GM23248 (cell line): ENCODE measurements around the gene MMP28. TPM values are rescaled to one million over a fixed set of nuclear protein-coding genes. Genes with fewer than 3 reads are reported as not detected.
A peak's percentile ranks its signal among the peaks of the same experiment; 100 is the strongest.

ENCODE experiments used
- DNase-seq: peaks from one replicate; pipeline ENCODE4 v3.0.0-alpha.2; 2015
- H2AFZ ChIP-seq: fragments of 200-600 bp; sonication (generic); 2 replicates; pipeline ENCODE4 v1.6.1; 2016; ENCODE audit warnings: antibody characterized with exemption
- H3F3A ChIP-seq: fragments of 200-600 bp; sonication (generic); 2 replicates; pipeline ENCODE4 v1.6.1; 2016; ENCODE audit warnings: mild to moderate bottlenecking, antibody characterized with exemption, mixed run types; ENCODE audit not compliant: insufficient read depth
- H3K27ac ChIP-seq: fragments of 200-600 bp; sonication (generic); 2 replicates; pipeline ENCODE4 v1.5.1; 2016; ENCODE audit warnings: mild to moderate bottlenecking
- H3K27me3 ChIP-seq: fragments of 200-600 bp; sonication (generic); replicated peaks from 2 replicates; pipeline ENCODE4 v1.6.1; 2016; ENCODE audit warnings: mild to moderate bottlenecking; ENCODE audit not compliant: insufficient read depth
- H3K36me3 ChIP-seq: fragments of 200-600 bp; sonication (generic); 2 replicates; pipeline ENCODE4 v1.6.1; 2016; ENCODE audit warnings: low read depth, mild to moderate bottlenecking
- H3K4me1 ChIP-seq: fragments of 200-600 bp; sonication (generic); 2 replicates; pipeline ENCODE4 v1.6.1; 2016; ENCODE audit warnings: mild to moderate bottlenecking; ENCODE audit not compliant: insufficient read depth
- H3K4me2 ChIP-seq: fragments of 200-600 bp; sonication (generic); one replicate; pipeline ENCODE4 v1.6.1; 2016; ENCODE audit warnings: mild to moderate bottlenecking; ENCODE audit not compliant: unreplicated experiment
- H3K4me3 ChIP-seq: fragments of 200-600 bp; sonication (generic); 2 replicates; pipeline ENCODE4 v1.5.1; 2016; ENCODE audit warnings: mild to moderate bottlenecking
- H3K79me2 ChIP-seq: fragments of 200-600 bp; sonication (generic); 2 replicates; pipeline ENCODE4 v1.6.1; 2016; ENCODE audit warnings: mild to moderate bottlenecking; ENCODE audit not compliant: insufficient read depth
- H3K9ac ChIP-seq: fragments of 200-600 bp; sonication (generic); 2 replicates; pipeline ENCODE4 v1.6.1; 2016; ENCODE audit warnings: mild to moderate bottlenecking
- H3K9me2 ChIP-seq: fragments of 200-600 bp; sonication (generic); 2 replicates; pipeline ENCODE4 v1.6.1; 2016; ENCODE audit warnings: mixed run types, mild to moderate bottlenecking, moderate library complexity; ENCODE audit not compliant: insufficient read depth
- H3K9me3 ChIP-seq: fragments of 200-600 bp; sonication (generic); one replicate; pipeline ENCODE4 v1.6.1; 2017; ENCODE audit warnings: low read depth
- H4K20me1 ChIP-seq: fragments of 200-600 bp; sonication (generic); 2 replicates; pipeline ENCODE4 v1.6.0; 2016; ENCODE audit not compliant: insufficient read depth
- EZH2 ChIP-seq: fragments of 200-600 bp; sonication (generic); IDR thresholded peaks from 2 replicates; pipeline ENCODE4 v1.6.1; 2018; ENCODE audit warnings: antibody characterized with exemption, mild to moderate bottlenecking; ENCODE audit not compliant: insufficient read depth, poor library complexity, severe bottlenecking
- EZH2phosphoT487 ChIP-seq: fragments of 200-600 bp; sonication (generic); IDR thresholded peaks from 2 replicates; pipeline ENCODE4 v1.6.1; 2018; ENCODE audit warnings: antibody characterized with exemption, moderate library complexity, mild to moderate bottlenecking, low read depth; ENCODE audit not compliant: insufficient read depth
- WGBS, 2 experiments: methylation state at CpG; one replicate each; pipeline ENCODE4 v1.1.6; 2015 to 2017; ENCODE audit warnings: low lambda C conversion rate in 2 of 2, low coverage in 1 of 2; ENCODE audit errors: missing lambda C conversion rate in 2 of 2; 5-methylcytosine and 5-hydroxymethylcytosine counted together
- in situ Hi-C: fragments of 300-500 bp; cut with MboI; formaldehyde crosslinking; loops from 2 replicates; pipeline ENCODE4 v1.15.0; 2020
- polyA plus RNA-seq: library from polyadenylated mRNA; unstranded; fragments of >200 nt; fragmentation: Nextera tagmentation; extraction: Ambion mirVana; gene quantifications from 2 replicates; pipeline ENCODE4 v1.2.1, GENCODE V29; 2016
- total RNA-seq: library from RNA; depleted of rRNA; stranded (reverse); fragments of >200 nt; shearing (Covaris generic); gene quantifications from 2 replicates; pipeline ENCODE4 v1.2.3, GENCODE V29; 2014

MMP28 gene
- total and polyA plus RNA-seq, 2 experiments from 2014 or later, result not detected

DNA sequence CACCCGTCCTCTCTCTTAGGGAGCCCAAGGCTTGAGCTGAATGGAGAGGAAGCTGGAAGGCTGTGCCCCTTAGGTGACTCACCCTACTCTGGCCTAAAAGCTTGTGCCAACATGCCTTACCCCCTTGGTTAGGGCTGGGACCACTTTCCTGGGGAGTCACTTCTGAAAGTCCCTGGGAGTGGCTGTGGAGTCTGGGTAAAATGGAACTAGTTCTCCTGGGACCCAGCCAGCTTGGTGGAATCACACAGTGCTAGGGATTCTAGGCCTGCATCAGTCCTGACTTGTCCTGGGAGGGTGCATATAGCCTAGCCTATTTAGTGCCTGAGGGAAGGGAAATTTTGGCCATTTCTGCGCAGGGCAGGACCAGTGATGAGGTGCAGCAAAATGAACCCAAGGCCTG, 10.5 kb downstream of the MMP28 start:
- Histone ChIP-seq H3K4me3 (no peak overlapping the region), H4K20me1 (no peaks in the 10 kb centered on the region), H3K9ac (no peak overlapping the region), H2AFZ (no peak overlapping the region), H3K27me3 (peaks cover 18% of the 10 kb centered on the region), H3K4me2 (no peak overlapping the region), H3K36me3 (no peaks in the 10 kb centered on the region), H3K79me2 (no peaks in the 10 kb centered on the region), H3K4me1 (peaks cover 40% of the 10 kb centered on the region), H3F3A (peaks cover 25% of the 10 kb centered on the region), H3K9me2 (no peaks in the 10 kb centered on the region), H3K9me3 (no peaks in the 10 kb centered on the region), H3K27ac (no peak overlapping the region)
- DNase-seq, result no peak
- WGBS, 2 experiments, result 92 to 94% methylated on average over 2 of the region's 2 CpGs
- TF ChIP-seq EZH2 (no peak), EZH2phosphoT487 (no peak)
- in situ Hi-C loops, result no loop called here

DNA sequence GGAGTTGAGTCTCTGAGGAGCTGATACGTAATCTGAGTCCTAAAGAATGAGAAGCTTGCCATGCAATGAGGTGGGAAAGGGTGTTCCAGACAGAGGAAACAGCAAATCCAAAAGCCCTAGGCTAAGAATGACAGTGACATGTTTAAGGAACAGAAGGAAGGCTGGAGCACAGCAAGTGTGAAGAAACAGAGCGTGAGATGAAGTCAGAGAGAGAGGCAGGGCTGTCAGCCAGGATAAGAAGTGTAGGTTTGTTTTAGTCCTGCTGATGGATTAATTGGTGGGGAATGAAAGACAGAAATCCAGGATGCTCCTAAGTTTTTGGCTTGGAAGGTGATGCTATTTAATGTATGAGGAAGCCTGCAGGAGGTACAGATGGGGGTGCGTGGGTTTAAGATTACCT, 14.5 kb downstream of the MMP28 start:
- in situ Hi-C loops, result no loop called here
- Histone ChIP-seq H3K4me2 (no peak overlapping the region), H3K27ac (no peak overlapping the region), H3K79me2 (no peaks in the 10 kb centered on the region), H3F3A (peaks cover 14% of the 10 kb centered on the region), H3K36me3 (no peaks in the 10 kb centered on the region), H4K20me1 (no peaks in the 10 kb centered on the region), H3K9me2 (no peaks in the 10 kb centered on the region), H2AFZ (no peak overlapping the region), H3K9me3 (no peaks in the 10 kb centered on the region), H3K4me3 (no peak overlapping the region), H3K4me1 (peaks cover 25% of the 10 kb centered on the region), H3K9ac (no peak overlapping the region), H3K27me3 (peaks cover 22% of the 10 kb centered on the region)
- TF ChIP-seq EZH2phosphoT487 (no peak), EZH2 (no peak)
- 16 to 19% methylated on average over 3 of the region's 3 CpGs for WGBS, 2 experiments
- DNase-seq, result peak; percentile 27

DNA sequence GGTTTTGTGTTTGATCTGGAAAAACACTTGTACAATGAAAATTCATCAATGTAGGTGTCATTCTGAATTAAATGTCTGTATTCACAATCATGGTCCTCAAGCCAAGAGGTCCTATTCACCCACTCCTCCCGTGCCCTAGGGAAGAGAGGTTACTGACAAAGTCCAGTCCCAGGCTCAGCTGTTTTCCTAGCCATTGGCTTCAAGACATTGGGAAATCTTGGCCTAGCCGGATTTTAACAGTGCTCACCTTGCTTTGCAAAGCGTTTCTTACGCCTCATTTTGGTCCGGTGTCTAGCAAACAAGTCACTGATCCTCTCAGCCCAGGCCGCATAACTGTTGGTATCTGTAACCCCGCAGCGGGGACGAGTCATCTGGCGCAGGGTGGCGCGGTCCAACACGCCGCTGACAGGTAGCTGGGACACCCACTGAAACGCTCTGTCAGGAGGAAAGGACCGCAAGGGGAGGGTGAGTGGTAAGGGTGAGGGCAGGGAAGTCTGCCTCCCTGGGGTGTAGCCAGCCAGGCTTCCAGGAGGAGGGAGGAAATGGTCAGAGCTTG, 16.7 kb downstream of the MMP28 start:
- TF ChIP-seq EZH2, result no peak
- no peak for TF ChIP-seq EZH2phosphoT487
- peak; percentile 21 for DNase-seq
- Histone ChIP-seq H3F3A (peaks cover 14% of the 10 kb centered on the region), H3K27me3 (peaks cover 22% of the 10 kb centered on the region), H3K4me2 (no peak overlapping the region), H3K9me2 (no peaks in the 10 kb centered on the region), H3K9me3 (no peaks in the 10 kb centered on the region), H2AFZ (no peak overlapping the region), H3K79me2 (no peaks in the 10 kb centered on the region), H3K27ac (no peak overlapping the region), H3K36me3 (no peaks in the 10 kb centered on the region), H4K20me1 (no peaks in the 10 kb centered on the region), H3K4me1 (peaks cover 21% of the 10 kb centered on the region), H3K9ac (no peak overlapping the region), H3K4me3 (no peak overlapping the region)
- 72 to 74% methylated on average over 16 of the region's 16 CpGs for WGBS, 2 experiments
- in situ Hi-C loops, result no loop called here

DNA sequence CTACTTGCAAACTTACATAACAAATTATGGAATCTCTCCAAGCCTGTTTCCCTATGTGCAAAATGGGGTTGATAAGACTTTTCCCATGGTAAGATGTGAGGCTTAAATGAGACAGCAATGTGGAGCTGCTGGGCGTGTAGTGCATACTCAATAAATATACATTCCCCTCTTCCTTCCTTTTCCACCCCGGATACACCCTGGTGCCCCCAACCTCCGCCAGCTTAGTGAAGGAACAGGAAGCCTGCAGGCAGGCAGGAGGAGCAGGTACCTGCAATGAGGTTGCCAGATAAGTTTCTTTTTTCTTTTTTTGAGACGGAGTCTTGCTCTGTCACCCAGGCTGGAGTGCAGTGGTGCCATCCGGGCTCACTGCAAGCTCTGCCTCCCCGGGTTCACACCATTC, 19.9 kb downstream of the MMP28 start:
- peaks cover 14% of the 10 kb centered on the region for H3F3A ChIP-seq
- H3K9me2 ChIP-seq, result no peaks in the 10 kb centered on the region
- DNase-seq, result no peak
- no peak overlapping the region for H3K27ac ChIP-seq
- no peaks in the 10 kb centered on the region for H3K9me3 ChIP-seq
- H3K4me3 ChIP-seq, result no peak overlapping the region
- H2AFZ ChIP-seq, result no peak overlapping the region
- H3K79me2 ChIP-seq, result no peaks in the 10 kb centered on the region
- H3K4me2 ChIP-seq, result no peak overlapping the region
- peaks cover 17% of the 10 kb centered on the region for H3K4me1 ChIP-seq
- 65 to 80% methylated on average over 6 of the region's 6 CpGs for WGBS, 2 experiments
- in situ Hi-C loops, result no loop called here
- H3K27me3 ChIP-seq, result peaks cover 24% of the 10 kb centered on the region
- H4K20me1 ChIP-seq, result no peaks in the 10 kb centered on the region
- no peak for TF ChIP-seq EZH2
- TF ChIP-seq EZH2phosphoT487, result no peak
- no peak overlapping the region for H3K9ac ChIP-seq
- H3K36me3 ChIP-seq, result no peaks in the 10 kb centered on the region

DNA sequence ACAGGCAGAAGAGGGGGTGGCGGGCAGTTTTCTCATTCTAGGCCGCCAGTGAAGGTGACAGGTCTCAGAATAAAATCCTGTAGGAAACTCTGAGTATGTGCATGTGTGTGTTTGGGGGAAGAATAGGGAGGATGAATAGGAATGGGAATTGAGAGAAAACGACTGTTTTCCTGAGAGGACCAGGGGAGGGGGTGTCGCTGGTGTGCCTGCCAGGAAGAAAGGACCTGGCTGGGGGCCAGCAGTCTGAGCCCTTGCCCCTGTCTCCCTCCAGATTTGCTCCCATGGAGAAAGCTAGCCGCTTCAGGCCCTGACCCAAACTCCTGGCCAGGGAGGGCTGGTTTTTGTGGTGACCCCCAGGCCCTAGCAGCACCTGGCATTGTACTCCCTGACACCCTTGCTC, 20.4 kb downstream of the MMP28 start:
- no peak for TF ChIP-seq EZH2phosphoT487
- no peak for TF ChIP-seq EZH2
- Histone ChIP-seq H3K79me2 (no peaks in the 10 kb centered on the region), H3K36me3 (no peaks in the 10 kb centered on the region), H3K27ac (no peak overlapping the region), H3F3A (peaks cover 14% of the 10 kb centered on the region), H4K20me1 (no peaks in the 10 kb centered on the region), H3K9me3 (no peaks in the 10 kb centered on the region), H3K27me3 (peaks cover 19% of the 10 kb centered on the region), H3K4me1 (peaks cover 17% of the 10 kb centered on the region), H3K4me2 (no peak overlapping the region), H3K4me3 (no peak overlapping the region), H3K9ac (no peak overlapping the region), H3K9me2 (no peaks in the 10 kb centered on the region), H2AFZ (no peak overlapping the region)
- 59 to 72% methylated on average over 5 of the region's 5 CpGs for WGBS, 2 experiments
- DNase-seq, result no peak
- in situ Hi-C loops, result no loop called here
